Fibroblast of lung (primary cell): ENCODE data around the gene RIPOR1. TPM values are rescaled to one million over a fixed set of nuclear protein-coding genes. Genes with fewer than 3 reads are reported as not detected.

Experiments
- DNase-seq, 2 donors: peaks; one replicate each; pipeline versions ENCODE4 v3.0.0 to v3.0.0-alpha.2; 2010; ENCODE audit warnings: low read depth in 2 of 2
- H2AFZ ChIP-seq: 2 replicates; pipeline ENCODE4 v1.5.1; 2012; ENCODE audit warnings: low read length, control low read depth, inconsistent platforms
- H3K27ac ChIP-seq: 2 replicates; pipeline ENCODE4 v1.5.1; 2011; ENCODE audit warnings: low read length, control low read depth; ENCODE audit not compliant: insufficient read depth
- H3K27me3 ChIP-seq: 2 replicates; pipeline ENCODE4 v1.5.1; 2011; ENCODE audit warnings: mild to moderate bottlenecking, low read length; ENCODE audit not compliant: control insufficient read depth, insufficient read depth
- H3K36me3 ChIP-seq: 2 replicates; pipeline ENCODE4 v1.5.1; 2011; ENCODE audit warnings: low read length; ENCODE audit not compliant: control insufficient read depth, insufficient read depth
- H3K4me1 ChIP-seq: 2 replicates; pipeline ENCODE4 v1.5.1; 2011; ENCODE audit warnings: low read length; ENCODE audit not compliant: control insufficient read depth, insufficient read depth; ENCODE audit errors: extremely low read depth
- H3K4me2 ChIP-seq: 2 replicates; pipeline ENCODE4 v1.5.1; 2011; ENCODE audit warnings: low read length, control low read depth; ENCODE audit not compliant: insufficient read depth; ENCODE audit errors: extremely low read depth
- H3K4me3 ChIP-seq, 4 experiments: fragments of 200-600 bp in 1 of 4; sonication (generic) in 1 of 4; replicated peaks in 1 of 4; 2 replicates each; pipeline ENCODE4 v1.5.1; 2011 to 2016; ENCODE audit warnings: low read length in 4 of 4, low read depth in 3 of 4, mild to moderate bottlenecking in 3 of 4, control low read depth in 2 of 4, inconsistent platforms in 1 of 4, mixed read lengths in 1 of 4; ENCODE audit not compliant: insufficient read depth in 1 of 4; ENCODE audit errors: control extremely low read depth in 1 of 4
- H3K79me2 ChIP-seq: 2 replicates; pipeline ENCODE4 v1.5.1; 2012; ENCODE audit warnings: mild to moderate bottlenecking, low read length, inconsistent platforms; ENCODE audit not compliant: control insufficient read depth, insufficient read depth
- H3K9ac ChIP-seq: 2 replicates; pipeline ENCODE4 v1.5.1; 2011; ENCODE audit warnings: mild to moderate bottlenecking, low read length, control low read depth; ENCODE audit not compliant: insufficient read depth
- H3K9me3 ChIP-seq: 2 replicates; pipeline ENCODE4 v1.5.1; 2012; ENCODE audit warnings: low read depth, low read length; ENCODE audit not compliant: control insufficient read depth, insufficient read depth
- H4K20me1 ChIP-seq: 2 replicates; pipeline ENCODE4 v1.5.1; 2011; ENCODE audit warnings: low read length; ENCODE audit not compliant: control insufficient read depth, insufficient read depth; ENCODE audit errors: extremely low read depth
- CTCF ChIP-seq, 2 donors: IDR thresholded peaks in 1 of 2; conservative IDR thresholded peaks in 1 of 2; 1 replicate in 1 of 2; 2 replicates in 1 of 2; pipeline ENCODE4 v1.5.1; 2011 to 2012; ENCODE audit warnings: low read length in 2 of 2, control low read depth in 1 of 2, inconsistent platforms in 1 of 2, low read depth in 1 of 2, mild to moderate bottlenecking in 1 of 2
- EZH2 ChIP-seq: IDR thresholded peaks from 2 replicates; pipeline ENCODE4 v1.5.1; 2012; ENCODE audit warnings: low read length, control low read depth, mild to moderate bottlenecking; ENCODE audit errors: missing control alignments
- polyA plus RNA-seq, 2 donors: library from polyadenylated mRNA; depleted of rRNA in 1 of 2; stranded (reverse) in 1 of 2; unstranded in 1 of 2; fragments of >200 nt; gene quantifications; 2 replicates each; pipeline ENCODE4 v1.2.1, GENCODE V29; 2011 to 2012; ENCODE audit warnings: missing spikeins in 1 of 2
- total RNA-seq: library from RNA; depleted of rRNA; stranded (reverse); fragments of >200 nt; gene quantifications from 2 replicates; pipeline ENCODE4 v1.2.1, GENCODE V29; 2014

RIPOR1 gene
- total and polyA plus RNA-seq, 2 donors (not counting 1 experiment from before 2014, with no cell fraction given), result 13.7 to 26.6 TPM

- peak overlapping the region; percentile 36 for H3K27ac ChIP-seq
- H3K27me3 ChIP-seq, result no peaks in the 10 kb centered on the region
- H3K9me3 ChIP-seq, result no peaks in the 10 kb centered on the region
- DNase-seq, result peak; percentile 47 to 55
- peaks cover 3% of the 10 kb centered on the region for H3K79me2 ChIP-seq
- no peaks in the 10 kb centered on the region for H3K36me3 ChIP-seq
- H3K9ac ChIP-seq, result no peak overlapping the region
- TF ChIP-seq CTCF (conservative IDR thresholded peaks at IDR 0.05 in 1 of 2, IDR thresholded peaks at IDR 0.05 in 1 of 2; ENCODE audit: low read depth in 1 of 2, low read length in 2 of 2) (no peak), EZH2 (no peak)
- no peak overlapping the region for H2AFZ ChIP-seq
- H3K4me3 ChIP-seq, result no peak overlapping the region
- H4K20me1 ChIP-seq, result no peaks in the 10 kb centered on the region
- H3K4me1 ChIP-seq, result peaks cover 8% of the 10 kb centered on the region
- peak overlapping the region; percentile 8 for H3K4me2 ChIP-seq
Measured at GRCh38 chr16:67555795-67556212, 27.2 kb downstream of the RIPOR1 start.

DNA sequence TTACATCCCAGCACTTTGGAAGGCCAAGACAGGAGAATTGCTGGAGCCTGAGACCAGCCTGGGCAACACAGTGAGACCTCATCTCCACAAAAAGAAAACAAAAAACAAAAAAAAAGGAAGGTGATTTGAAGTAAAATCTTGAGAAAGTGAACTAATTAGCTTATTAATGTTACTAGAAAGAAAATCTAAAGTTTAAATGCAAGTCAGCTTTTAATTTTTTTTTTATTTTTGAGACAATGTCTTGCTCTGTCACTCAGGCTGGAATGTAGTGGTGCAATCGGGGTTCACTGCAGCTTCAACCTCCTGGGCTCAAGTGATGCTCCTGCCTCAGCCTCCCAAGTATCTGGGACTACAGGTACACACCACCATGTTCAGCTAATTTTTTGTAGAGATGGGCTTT is 30.2 kb downstream of the RIPOR1 start:
- Histone ChIP-seq H3K36me3 (no peaks in the 10 kb centered on the region), H2AFZ (no peak overlapping the region), H4K20me1 (no peaks in the 10 kb centered on the region), H3K79me2 (peaks cover 8% of the 10 kb centered on the region), H3K27me3 (no peaks in the 10 kb centered on the region), H3K4me2 (no peak overlapping the region), H3K9me3 (no peaks in the 10 kb centered on the region), H3K4me1 (peaks cover 13% of the 10 kb centered on the region), H3K27ac (no peak overlapping the region), H3K9ac (no peak overlapping the region), H3K4me3 (no peak overlapping the region)
- DNase-seq, result no peak
- TF ChIP-seq EZH2, result no peak
- no peak for TF ChIP-seq CTCF (conservative IDR thresholded peaks at IDR 0.05 in 1 of 2, IDR thresholded peaks at IDR 0.05 in 1 of 2; ENCODE audit: low read depth in 1 of 2, low read length in 2 of 2)

DNA sequence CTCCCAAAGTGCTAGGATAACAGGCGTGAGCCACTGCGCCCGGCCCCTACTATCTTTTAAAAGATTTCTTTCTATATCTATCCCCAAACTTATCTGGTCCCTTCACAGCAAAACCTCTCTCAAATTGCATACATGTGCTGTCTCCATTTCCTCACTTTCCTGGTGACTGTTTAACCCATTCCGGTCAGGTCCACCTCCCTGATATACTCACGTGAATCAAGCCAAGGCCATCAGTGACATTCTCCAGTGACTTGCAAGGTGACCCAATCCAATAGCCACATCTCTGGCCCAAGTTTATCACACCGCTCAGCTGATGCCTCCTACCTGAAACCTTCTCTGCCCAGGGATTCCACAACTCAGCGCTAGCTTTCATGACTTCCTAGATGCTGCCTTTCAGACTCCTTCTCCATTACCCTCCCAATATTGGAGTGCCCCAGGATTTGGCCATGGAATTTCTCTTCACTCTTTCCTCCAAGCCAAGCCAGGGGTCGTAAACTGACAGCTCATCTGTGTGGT is 32.3 kb downstream of the RIPOR1 start:
- peaks cover 29% of the 10 kb centered on the region for H3K79me2 ChIP-seq
- TF ChIP-seq CTCF (conservative IDR thresholded peaks at IDR 0.05 in 1 of 2, IDR thresholded peaks at IDR 0.05 in 1 of 2; ENCODE audit: low read depth in 1 of 2, low read length in 2 of 2), result no peak
- TF ChIP-seq EZH2, result no peak
- no peaks in the 10 kb centered on the region for H3K27me3 ChIP-seq
- H3K4me3 ChIP-seq, result peak overlapping the region in 1 of 4 experiments; percentile 76
- H3K36me3 ChIP-seq, result no peaks in the 10 kb centered on the region
- no peak overlapping the region for H3K27ac ChIP-seq
- peak overlapping the region; percentile 92 for H3K4me2 ChIP-seq
- no peaks in the 10 kb centered on the region for H3K9me3 ChIP-seq
- peaks cover 10% of the 10 kb centered on the region for H3K4me1 ChIP-seq
- H3K9ac ChIP-seq, result no peak overlapping the region
- no peak for DNase-seq
- no peak overlapping the region for H2AFZ ChIP-seq
- no peaks in the 10 kb centered on the region for H4K20me1 ChIP-seq
